GM12892 (cell line): ENCODE data around the gene PDZD7.

Source experiments
- DNase-seq: peaks from one replicate; pipeline ENCODE4 v3.0.0; 2011; ENCODE audit not compliant: insufficient read length
- FAIRE-seq: peaks from 2 replicates; lab custom pipeline; 2011; peaks lifted over from hg19 to GRCh38; lab: Jason Lieb, UNC
- POLR2A ChIP-seq: IDR thresholded peaks from 2 replicates; pipeline ENCODE4 v1.6.1; 2011; ENCODE audit warnings: low read depth, low read length, control low read depth
- POLR2AphosphoS5 ChIP-seq: IDR thresholded peaks from 2 replicates; pipeline ENCODE4 v1.6.1; 2011; ENCODE audit warnings: low read depth, low read length, control low read depth
- TAF1 ChIP-seq: IDR thresholded peaks from 2 replicates; pipeline ENCODE4 v1.6.1; 2011; ENCODE audit warnings: low read depth, mild to moderate bottlenecking, control low read depth, low read length, borderline replicate concordance

The PDZD7 gene

DNA sequence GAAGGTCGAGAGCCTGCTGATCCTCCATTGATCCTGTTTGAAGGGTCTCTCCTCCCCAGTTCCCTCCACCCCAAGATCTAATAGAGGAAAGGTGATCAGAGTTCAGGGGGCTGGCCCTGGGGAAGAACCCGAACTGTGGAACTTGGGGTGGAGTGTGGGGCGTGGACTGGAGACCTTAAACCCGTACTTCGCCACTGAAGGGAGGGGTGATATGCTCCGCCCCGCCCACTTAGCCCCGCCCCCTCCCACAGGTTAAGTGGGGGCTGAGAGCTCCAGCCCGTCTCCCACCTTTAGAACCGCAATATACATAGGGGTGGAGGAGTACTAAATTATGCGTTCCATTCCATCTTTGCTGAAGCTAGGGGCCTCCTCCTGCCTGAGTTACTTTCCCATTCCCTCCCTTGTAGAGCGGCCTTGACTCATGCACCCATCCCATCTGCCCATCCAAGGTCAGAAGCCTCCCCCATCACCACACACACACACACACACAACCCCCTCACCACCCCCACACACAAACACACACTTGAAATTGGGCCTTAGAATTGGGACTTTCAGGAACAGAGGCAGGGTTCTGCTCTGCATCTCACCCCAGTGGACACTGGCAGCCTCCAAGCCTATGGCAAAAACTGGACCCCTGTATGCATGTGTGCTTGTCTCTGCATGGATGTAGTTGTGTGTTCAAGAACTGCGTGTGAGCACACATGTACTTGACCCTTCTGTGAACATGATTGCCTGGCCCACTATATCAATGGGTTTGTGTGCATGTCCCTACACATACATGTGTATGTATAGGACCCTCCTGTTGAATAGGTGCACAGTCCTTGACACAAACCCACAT lies 60.6 kb downstream of the PDZD7 start:
- TF ChIP-seq POLR2AphosphoS5 (no peak), TAF1 (no peak), POLR2A (no peak)
- FAIRE-seq (no peak), DNase-seq (no peak)

GRCh38 chr10:100969187-100970075 lies 61.5 kb downstream of the PDZD7 start, which contains the start of gene SEMA4G:
Gene SEMA4G, plus strand, starts transcription at chr10:100969504. Its CDS starts 3,409 bp downstream, at chr10:100972913.
- no peak for TF ChIP-seq TAF1
- FAIRE-seq (no peak), DNase-seq (peak; percentile 61)

DNA sequence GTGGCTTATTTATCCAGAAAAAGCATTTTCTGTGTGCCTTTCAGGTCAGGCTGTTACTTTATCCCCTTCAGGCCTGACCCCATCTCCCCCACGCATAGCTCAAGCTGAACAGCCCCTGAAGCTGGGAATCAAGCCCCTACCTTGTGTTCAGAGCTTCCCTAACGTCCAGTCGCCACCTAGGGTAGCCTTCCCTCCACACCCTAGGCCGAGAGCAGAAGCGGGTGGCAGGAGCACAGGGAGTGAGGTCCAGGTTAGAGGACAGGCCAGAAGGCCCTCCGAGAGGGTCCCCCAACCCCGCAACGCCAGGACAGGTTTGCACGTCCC lies 62.1 kb downstream of the PDZD7 start:
- TF ChIP-seq TAF1: no peak
- TF ChIP-seq POLR2AphosphoS5: no peak
- no peak for TF ChIP-seq POLR2A
- DNase-seq: no peak
- no peak for FAIRE-seq

DNA sequence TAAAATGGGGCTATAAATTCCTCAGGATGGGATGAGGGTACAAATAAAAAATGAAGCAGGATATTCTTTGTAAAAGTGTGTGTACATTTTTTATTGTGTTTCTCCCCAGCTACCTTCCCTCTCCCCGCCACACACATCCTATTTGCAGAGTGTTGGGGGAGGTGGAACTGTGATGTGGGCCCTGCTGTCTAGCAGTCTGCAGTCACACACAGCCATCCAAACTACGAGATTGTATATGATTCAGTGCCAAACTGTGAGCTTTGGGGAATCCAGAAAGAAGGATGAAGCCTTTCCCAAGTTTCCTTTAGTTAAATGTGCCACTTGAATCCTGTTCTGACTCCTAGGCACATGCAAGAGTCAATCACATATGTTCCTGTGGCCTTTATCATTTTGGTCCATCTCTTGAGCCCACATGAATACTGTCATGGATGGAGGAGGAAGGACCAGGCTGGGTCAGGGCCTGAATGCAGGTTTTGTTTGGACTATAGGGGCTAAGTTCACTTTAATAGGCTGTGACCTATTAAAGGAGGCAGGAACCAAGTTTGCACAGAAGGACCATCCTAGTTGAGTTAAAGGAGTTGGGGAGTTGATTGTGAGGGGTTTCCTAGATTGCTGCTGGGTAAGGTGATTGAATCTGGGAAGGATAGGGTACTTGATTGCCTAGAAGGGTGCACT lies 62.7 kb downstream of the PDZD7 start:
- DNase-seq: no peak
- TF ChIP-seq POLR2AphosphoS5: no peak
- no peak for TF ChIP-seq TAF1
- TF ChIP-seq POLR2A: no peak
- FAIRE-seq: no peak

DNA sequence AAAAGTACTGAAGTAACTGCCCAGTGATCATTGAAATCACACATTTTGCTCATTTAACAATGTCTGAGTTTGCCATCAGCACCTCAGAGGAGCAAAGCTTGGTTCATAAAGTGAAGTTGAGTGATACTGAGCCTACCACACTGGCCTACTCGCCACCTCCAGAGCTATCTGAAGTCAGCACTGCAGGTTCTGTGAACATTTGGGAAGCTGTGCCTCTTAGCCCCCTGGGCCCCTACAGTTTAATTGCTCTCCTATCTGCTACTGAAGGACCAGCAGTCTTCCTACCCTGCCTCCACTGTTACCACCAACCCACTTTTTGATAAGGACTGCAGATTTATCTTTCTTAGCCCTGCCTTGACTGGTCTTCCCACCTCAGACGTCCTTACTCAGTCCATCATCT lies 63.6 kb downstream of the PDZD7 start:
- no peak for DNase-seq
- TF ChIP-seq POLR2A (no peak), POLR2AphosphoS5 (no peak), TAF1 (no peak)
- no peak for FAIRE-seq

GRCh38 chr10:100966887-100967286 lies 64.0 kb downstream of the PDZD7 start:
- DNase-seq (no peak), FAIRE-seq (no peak)
- no peak for TF ChIP-seq POLR2A
- TF ChIP-seq POLR2AphosphoS5: no peak
- no peak for TF ChIP-seq TAF1

- no peak for DNase-seq
- TF ChIP-seq POLR2A (no peak), POLR2AphosphoS5 (no peak), TAF1 (no peak)
- no peak for FAIRE-seq
These were observed 65.1 kb downstream of the PDZD7 start for GRCh38 chr10:100965820-100966219.

DNA sequence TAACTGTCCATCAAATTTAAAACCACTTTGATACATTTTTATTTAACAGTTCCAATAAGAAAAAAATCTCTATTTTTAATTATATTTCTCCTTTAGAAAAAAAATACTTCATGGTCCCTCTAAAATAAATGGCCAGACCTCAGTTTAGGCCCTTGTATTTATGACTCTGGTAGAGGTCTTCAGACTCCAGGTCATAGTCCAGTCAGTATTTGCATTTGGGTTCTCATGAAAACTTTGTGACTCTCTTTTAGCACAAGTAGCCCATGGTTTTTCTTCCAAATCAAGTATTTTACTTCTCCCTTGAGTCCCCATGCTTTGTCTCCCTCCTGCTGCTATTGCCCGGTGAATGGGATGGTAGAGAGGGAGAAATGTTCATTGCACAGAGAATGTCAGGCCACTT lies 67.1 kb downstream of the PDZD7 start:
- no peak for DNase-seq
- FAIRE-seq: no peak
- no peak for TF ChIP-seq POLR2A
- TF ChIP-seq POLR2AphosphoS5: no peak

- FAIRE-seq: no peak
- DNase-seq: no peak
- no peak for TF ChIP-seq POLR2AphosphoS5
- TF ChIP-seq TAF1: no peak
- no peak for TF ChIP-seq POLR2A
These were observed 68.4 kb downstream of the PDZD7 start for GRCh38 chr10:100962351-100963080.

DNA sequence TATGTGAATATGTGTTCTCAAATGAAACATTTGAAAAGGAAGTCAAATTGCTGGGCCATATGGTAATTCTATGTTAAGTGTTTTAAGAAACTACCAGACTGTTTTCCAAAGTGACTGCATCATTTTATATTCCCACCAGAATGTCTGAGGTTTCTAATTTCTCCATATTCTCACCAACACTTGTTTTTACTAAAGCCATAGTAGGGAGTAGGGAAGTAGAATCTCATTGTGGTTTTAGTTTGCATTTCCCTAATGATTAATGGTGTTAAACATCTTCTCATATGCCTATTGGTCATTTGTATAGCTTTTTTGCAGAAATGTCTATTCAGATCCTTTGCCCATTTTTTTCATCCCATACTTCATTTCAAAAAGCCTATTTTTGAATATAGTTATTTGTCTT lies 70.7 kb downstream of the PDZD7 start:
- FAIRE-seq (no peak), DNase-seq (no peak)

More for the DNA sequence above, 70.7 kb downstream of the PDZD7 start:
- TF ChIP-seq POLR2AphosphoS5 (no peak), TAF1 (no peak), POLR2A (no peak)
